Measurements from ENCODE around the gene APOBEC2.

Gene APOBEC2

DNA sequence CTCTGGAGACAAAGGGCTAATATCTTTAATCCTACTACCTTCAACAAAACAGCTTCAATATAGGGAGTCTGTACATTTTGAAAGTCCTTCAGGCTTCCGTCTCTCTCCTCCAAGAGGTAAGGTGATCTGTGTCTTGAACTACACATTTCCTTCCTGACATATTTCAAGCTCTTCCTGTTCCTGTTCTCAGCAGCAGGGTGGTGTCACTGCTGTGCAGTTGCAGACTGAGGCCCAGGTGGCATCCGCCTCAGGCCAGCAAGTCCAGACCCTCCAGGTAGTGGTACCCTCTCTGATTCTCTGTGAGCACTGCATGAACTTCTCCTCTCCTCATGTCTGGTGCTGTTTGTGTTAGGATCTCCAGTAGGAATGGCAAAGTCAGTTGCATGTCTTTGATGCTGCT, 27.6 kb downstream of the APOBEC2 start:
- H3K4me1 ChIP-seq (ENCODE audit: control insufficient read depth, insufficient read depth, low read depth, low read length), result no peaks in the 10 kb centered on the region
- H2BK120ac ChIP-seq (ENCODE audit: low read depth, low read length), result no peak overlapping the region
- H3K27me3 ChIP-seq (ENCODE audit: control insufficient read depth in 1 of 2, insufficient read depth in 1 of 2, low read length in 2 of 2), result no peaks in the 10 kb centered on the region
- no peak overlapping the region for H2AK5ac ChIP-seq (ENCODE audit: low read length, severe bottlenecking)
- H3K36me3 ChIP-seq (ENCODE audit: control insufficient read depth in 1 of 2, insufficient read depth in 2 of 2, low read depth in 1 of 2, low read length in 2 of 2), result peaks cover 15 to 68% of the 10 kb centered on the region in 2 experiments
- no peaks in the 10 kb centered on the region for H3K9me3 ChIP-seq (ENCODE audit: control insufficient read depth, low read length)
- H2BK12ac ChIP-seq (ENCODE audit: low read length in 2 of 2), result no peak overlapping the region
- H2BK5ac ChIP-seq (ENCODE audit: low read depth, low read length, poor library complexity, severe bottlenecking), result no peak overlapping the region
- no peak overlapping the region for H2BK15ac ChIP-seq (ENCODE audit: low read depth, poor library complexity, severe bottlenecking)
- H3K4ac ChIP-seq (ENCODE audit: low read depth in 1 of 2, low read length in 2 of 2), result no peak overlapping the region
- 96% methylated on average over 2 of the region's 2 CpGs for WGBS
- H3K9ac ChIP-seq (ENCODE audit: low read length), result no peak overlapping the region
- no peak overlapping the region for H3K27ac ChIP-seq (ENCODE audit: low read length, poor library complexity, severe bottlenecking)
- DNase-seq, result no peak
- no peak overlapping the region for H3K23ac ChIP-seq (ENCODE audit: low read length in 2 of 2)
- H3K4me3 ChIP-seq (ENCODE audit: insufficient read depth in 1 of 2, low read depth in 1 of 2, low read length in 2 of 2), result no peak overlapping the region
- peaks cover 16% of the 10 kb centered on the region for H3K79me1 ChIP-seq (replicated peaks; ENCODE audit: low read length, poor library complexity, severe bottlenecking)
- no peak overlapping the region for H4K91ac ChIP-seq (ENCODE audit: low read length)
- H4K8ac ChIP-seq (ENCODE audit: low read length), result no peak overlapping the region
- no peak overlapping the region for H2AFZ ChIP-seq (ENCODE audit: low read depth, low read length)
- no peak overlapping the region for H3K4me2 ChIP-seq (ENCODE audit: low read length, poor library complexity, severe bottlenecking)
- no peak overlapping the region for H3K18ac ChIP-seq (ENCODE audit: low read depth in 1 of 2, low read length in 2 of 2)
- H3K14ac ChIP-seq (ENCODE audit: low read length in 2 of 2), result no peak overlapping the region

DNA sequence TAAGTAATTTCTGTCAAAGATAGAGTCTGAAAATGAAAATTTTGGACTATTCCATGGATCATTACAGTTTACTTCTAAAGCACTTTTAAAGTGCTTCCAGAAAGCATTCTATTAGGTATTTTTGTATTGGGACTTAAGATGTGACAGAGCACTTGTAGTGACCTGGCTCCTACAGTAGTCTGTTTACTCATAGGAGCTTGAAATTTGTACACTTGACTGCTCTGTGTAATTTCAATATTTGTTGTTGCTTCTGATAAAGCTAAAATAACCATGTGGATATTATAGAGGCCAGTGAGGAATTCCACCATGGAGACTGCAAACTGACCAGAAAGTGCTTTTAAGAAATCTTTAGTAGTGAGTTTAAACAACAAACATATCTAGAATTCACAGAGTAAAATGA, 30.1 kb downstream of the APOBEC2 start:
- Histone ChIP-seq H3K4me1 (ENCODE audit: control insufficient read depth, insufficient read depth, low read depth, low read length) (no peaks in the 10 kb centered on the region), H2BK5ac (ENCODE audit: low read depth, low read length, poor library complexity, severe bottlenecking) (no peak overlapping the region), H2BK15ac (ENCODE audit: low read depth, poor library complexity, severe bottlenecking) (no peak overlapping the region), H3K9me3 (ENCODE audit: control insufficient read depth, low read length) (no peaks in the 10 kb centered on the region), H3K4ac (ENCODE audit: low read depth in 1 of 2, low read length in 2 of 2) (no peak overlapping the region), H3K18ac (ENCODE audit: low read depth in 1 of 2, low read length in 2 of 2) (no peak overlapping the region), H3K79me1 (replicated peaks; ENCODE audit: low read length, poor library complexity, severe bottlenecking) (peaks cover 17% of the 10 kb centered on the region), H3K27me3 (ENCODE audit: control insufficient read depth in 1 of 2, insufficient read depth in 1 of 2, low read length in 2 of 2) (no peaks in the 10 kb centered on the region), H2AK5ac (ENCODE audit: low read length, severe bottlenecking) (no peak overlapping the region), H4K8ac (ENCODE audit: low read length) (no peak overlapping the region), H2AFZ (ENCODE audit: low read depth, low read length) (no peak overlapping the region), H3K9ac (ENCODE audit: low read length) (no peak overlapping the region), H3K23ac (ENCODE audit: low read length in 2 of 2) (no peak overlapping the region), H3K36me3 (ENCODE audit: control insufficient read depth in 1 of 2, insufficient read depth in 2 of 2, low read depth in 1 of 2, low read length in 2 of 2) (peaks cover 15 to 90% of the 10 kb centered on the region in 2 experiments), H3K4me2 (ENCODE audit: low read length, poor library complexity, severe bottlenecking) (no peak overlapping the region), H2BK120ac (ENCODE audit: low read depth, low read length) (no peak overlapping the region), H3K4me3 (ENCODE audit: insufficient read depth in 1 of 2, low read depth in 1 of 2, low read length in 2 of 2) (no peak overlapping the region), H3K14ac (ENCODE audit: low read length in 2 of 2) (no peak overlapping the region), H4K91ac (ENCODE audit: low read length) (no peak overlapping the region), H3K27ac (ENCODE audit: low read length, poor library complexity, severe bottlenecking) (no peak overlapping the region), H2BK12ac (ENCODE audit: low read length in 2 of 2) (no peak overlapping the region)
- DNase-seq, result no peak

DNA sequence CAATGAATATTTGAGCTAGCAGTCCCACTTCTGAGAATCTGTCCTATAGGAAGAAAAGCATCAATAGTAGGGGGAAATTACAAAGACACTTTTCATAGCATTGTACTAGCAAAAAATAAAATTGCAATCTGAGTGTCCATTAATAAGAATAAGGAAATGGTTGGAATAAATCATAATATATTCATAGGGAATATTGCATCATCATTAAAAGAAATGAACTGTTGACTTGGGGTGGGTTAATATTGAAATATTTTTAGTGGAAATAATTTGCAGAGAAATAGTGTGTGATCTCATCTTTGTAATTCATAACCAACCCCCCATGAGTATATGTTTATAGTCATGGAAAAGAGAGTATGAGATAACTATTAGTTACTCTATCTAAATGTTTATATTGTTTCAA, 32.2 kb downstream of the APOBEC2 start:
- Histone ChIP-seq H3K27me3 (ENCODE audit: control insufficient read depth in 1 of 2, insufficient read depth in 1 of 2, low read length in 2 of 2) (no peaks in the 10 kb centered on the region), H3K4me2 (ENCODE audit: low read length, poor library complexity, severe bottlenecking) (no peak overlapping the region), H3K14ac (ENCODE audit: low read length in 2 of 2) (no peak overlapping the region), H3K4me1 (ENCODE audit: control insufficient read depth, insufficient read depth, low read depth, low read length) (peaks cover 3% of the 10 kb centered on the region), H3K9me3 (ENCODE audit: control insufficient read depth, low read length) (no peaks in the 10 kb centered on the region), H3K18ac (ENCODE audit: low read depth in 1 of 2, low read length in 2 of 2) (no peak overlapping the region), H4K91ac (ENCODE audit: low read length) (no peak overlapping the region), H3K23ac (ENCODE audit: low read length in 2 of 2) (no peak overlapping the region), H2AFZ (ENCODE audit: low read depth, low read length) (no peak overlapping the region), H4K8ac (ENCODE audit: low read length) (no peak overlapping the region), H2BK12ac (ENCODE audit: low read length in 2 of 2) (no peak overlapping the region), H2BK15ac (ENCODE audit: low read depth, poor library complexity, severe bottlenecking) (no peak overlapping the region), H3K4ac (ENCODE audit: low read depth in 1 of 2, low read length in 2 of 2) (no peak overlapping the region), H3K4me3 (ENCODE audit: insufficient read depth in 1 of 2, low read depth in 1 of 2, low read length in 2 of 2) (no peak overlapping the region), H3K36me3 (ENCODE audit: control insufficient read depth in 1 of 2, insufficient read depth in 2 of 2, low read depth in 1 of 2, low read length in 2 of 2) (peaks cover 18 to 85% of the 10 kb centered on the region in 2 experiments), H3K9ac (ENCODE audit: low read length) (no peak overlapping the region), H3K27ac (ENCODE audit: low read length, poor library complexity, severe bottlenecking) (no peak overlapping the region), H3K79me1 (replicated peaks; ENCODE audit: low read length, poor library complexity, severe bottlenecking) (peaks cover 17% of the 10 kb centered on the region), H2BK120ac (ENCODE audit: low read depth, low read length) (no peak overlapping the region), H2BK5ac (ENCODE audit: low read depth, low read length, poor library complexity, severe bottlenecking) (no peak overlapping the region), H2AK5ac (ENCODE audit: low read length, severe bottlenecking) (no peak overlapping the region)
- no peak for DNase-seq

DNA sequence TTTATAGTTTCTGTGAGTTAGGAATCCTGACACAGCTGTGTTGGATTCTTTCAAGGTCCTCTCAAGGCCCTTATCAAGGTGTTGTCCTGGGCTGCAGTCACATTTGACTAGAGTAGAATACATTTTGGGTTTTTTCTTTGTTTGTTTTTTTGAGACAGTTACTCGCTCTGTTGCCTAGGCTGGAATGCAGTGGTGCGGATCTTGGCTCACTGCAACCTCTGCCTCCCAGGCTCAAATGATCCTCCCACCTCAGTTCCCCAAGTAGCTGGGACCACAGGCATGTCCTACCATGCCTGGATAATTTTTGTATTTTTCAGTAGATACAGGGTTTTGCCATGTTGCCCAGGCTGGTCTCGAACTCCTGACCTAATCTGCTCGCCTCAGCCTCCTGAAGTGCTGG, 35.4 kb downstream of the APOBEC2 start:
- Histone ChIP-seq H2BK120ac (ENCODE audit: low read depth, low read length) (no peak overlapping the region), H3K14ac (ENCODE audit: low read length in 2 of 2) (no peak overlapping the region), H3K79me1 (replicated peaks; ENCODE audit: low read length, poor library complexity, severe bottlenecking) (peaks cover 9% of the 10 kb centered on the region), H3K9ac (ENCODE audit: low read length) (no peak overlapping the region), H2BK12ac (ENCODE audit: low read length in 2 of 2) (no peak overlapping the region), H3K4me1 (ENCODE audit: control insufficient read depth, insufficient read depth, low read depth, low read length) (peaks cover 3% of the 10 kb centered on the region), H3K36me3 (ENCODE audit: control insufficient read depth in 1 of 2, insufficient read depth in 2 of 2, low read depth in 1 of 2, low read length in 2 of 2) (peaks cover 19 to 87% of the 10 kb centered on the region in 2 experiments), H2BK15ac (ENCODE audit: low read depth, poor library complexity, severe bottlenecking) (no peak overlapping the region), H3K18ac (ENCODE audit: low read depth in 1 of 2, low read length in 2 of 2) (no peak overlapping the region), H2AK5ac (ENCODE audit: low read length, severe bottlenecking) (no peak overlapping the region), H3K27me3 (ENCODE audit: control insufficient read depth in 1 of 2, insufficient read depth in 1 of 2, low read length in 2 of 2) (no peaks in the 10 kb centered on the region), H2AFZ (ENCODE audit: low read depth, low read length) (no peak overlapping the region), H3K4me3 (ENCODE audit: insufficient read depth in 1 of 2, low read depth in 1 of 2, low read length in 2 of 2) (no peak overlapping the region), H3K9me3 (ENCODE audit: control insufficient read depth, low read length) (no peaks in the 10 kb centered on the region), H3K23ac (ENCODE audit: low read length in 2 of 2) (no peak overlapping the region), H2BK5ac (ENCODE audit: low read depth, low read length, poor library complexity, severe bottlenecking) (no peak overlapping the region), H4K91ac (ENCODE audit: low read length) (no peak overlapping the region), H3K4ac (ENCODE audit: low read depth in 1 of 2, low read length in 2 of 2) (no peak overlapping the region), H3K4me2 (ENCODE audit: low read length, poor library complexity, severe bottlenecking) (peak overlapping the region; percentile 47), H3K27ac (ENCODE audit: low read length, poor library complexity, severe bottlenecking) (peak overlapping the region; percentile 71), H4K8ac (ENCODE audit: low read length) (no peak overlapping the region)
- DNase-seq, result no peak
- 100% methylated on average over 3 of the region's 4 CpGs for WGBS
